Calu3 (cell line): ENCODE measurements around the gene TMEM9B. TPM values are rescaled to one million over a fixed set of nuclear protein-coding genes. Genes with fewer than 3 reads are reported as not detected.

ENCODE experiments used
- BruUV-seq: library from RNA; stranded (reverse); fragments of 400-500 nt; replicated peaks from 2 replicates; lab custom pipeline; 2021; lab: Mats Ljungman, UMichigan
- CTCF ChIA-PET: fragments of 300-600 bp; sonication (Branson Sonifier 250); formaldehyde crosslinking; loops from one replicate; lab custom pipeline; 2022; ENCODE audit warnings: antibody characterized with exemption; lab: Charles Lee
- DNase-seq: peaks from one replicate; pipeline ENCODE4 v3.0.0; 2022
- H3K27ac Mint-ChIP-seq: one replicate; pipeline ENCODE4 v1.8.0; 2022; ENCODE audit warnings: mixed read lengths; ENCODE audit not compliant: unreplicated experiment
- H3K27me3 Mint-ChIP-seq: one replicate; pipeline ENCODE4 v1.8.0; 2022; ENCODE audit warnings: mixed read lengths; ENCODE audit not compliant: unreplicated experiment
- H3K36me3 Mint-ChIP-seq: one replicate; pipeline ENCODE4 v1.8.0; 2022; ENCODE audit warnings: mild to moderate bottlenecking, moderate library complexity, mixed read lengths; ENCODE audit not compliant: insufficient read depth, unreplicated experiment
- H3K4me1 Mint-ChIP-seq: one replicate; pipeline ENCODE4 v1.8.0; 2022; ENCODE audit warnings: mild to moderate bottlenecking, low read depth, mixed read lengths; ENCODE audit not compliant: unreplicated experiment
- H3K4me3 Mint-ChIP-seq: one replicate; pipeline ENCODE4 v1.8.0; 2022; ENCODE audit warnings: mild to moderate bottlenecking, low read depth, moderate library complexity, mixed read lengths; ENCODE audit not compliant: unreplicated experiment
- H3K9me3 Mint-ChIP-seq: one replicate; pipeline ENCODE4 v1.8.0; 2022; ENCODE audit warnings: low read depth, mixed read lengths; ENCODE audit not compliant: unreplicated experiment
- intact Hi-C: fragments of 100-400 bp; cut with micrococcal nuclease; formaldehyde crosslinking; loops from one replicate; pipeline ENCODE4 v1.10.0; 2022; ENCODE audit not compliant: unreplicated experiment
- total RNA-seq: library from RNA; stranded (reverse); gene quantifications from 2 replicates; pipeline ENCODE4 v1.2.3, GENCODE V29; 2022
- TF ChIP-seq, protein P1 (sequence below): fragments of 200-600 bp; IDR thresholded peaks from one replicate; pipeline ENCODE4 v1.8.0; 2022; ENCODE audit warnings: antibody characterized with exemption; ENCODE audit not compliant: unreplicated experiment

TMEM9B gene
- total RNA-seq, 1 experiment from 2014 or later, result 31.5 TPM

DNA sequence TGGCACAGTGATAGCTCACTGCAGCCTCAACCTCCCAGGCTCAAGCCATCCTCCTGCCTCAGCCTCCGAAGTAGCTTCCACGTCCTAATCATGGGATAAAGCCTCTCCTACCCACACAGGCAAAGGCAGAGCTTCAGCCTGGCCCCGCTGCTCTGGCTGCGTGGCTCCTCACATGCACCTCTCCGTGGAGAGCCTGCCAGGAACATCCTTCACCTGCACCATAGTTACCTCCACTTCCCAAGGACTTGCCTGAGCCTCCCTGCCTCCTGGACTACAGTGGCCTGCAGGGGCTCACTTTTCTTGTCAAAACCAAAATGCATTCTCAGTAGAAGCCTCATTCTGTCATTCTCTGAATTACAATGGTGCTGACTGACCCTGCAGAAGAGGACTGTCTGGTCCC lies 38.0 kb downstream of the TMEM9B start:
- Mint-ChIP-seq H3K36me3 (no peaks in the 10 kb centered on the region), H3K4me1 (no peaks in the 10 kb centered on the region), H3K27me3 (peaks cover 11% of the 10 kb centered on the region), H3K9me3 (no peaks in the 10 kb centered on the region), H3K27ac (no peak overlapping the region), H3K4me3 (no peak overlapping the region)
- no peak for DNase-seq
- CTCF ChIA-PET, result interaction anchor here (1.2 kb wide), 1 partner anchor 34 kb away, joined by 3 read pairs; no protein-coding TSS in a partner anchor
- intact Hi-C loops, result no loop called here
- BruUV-seq, result no TSS peak
- TF ChIP-seq, protein P1, sequence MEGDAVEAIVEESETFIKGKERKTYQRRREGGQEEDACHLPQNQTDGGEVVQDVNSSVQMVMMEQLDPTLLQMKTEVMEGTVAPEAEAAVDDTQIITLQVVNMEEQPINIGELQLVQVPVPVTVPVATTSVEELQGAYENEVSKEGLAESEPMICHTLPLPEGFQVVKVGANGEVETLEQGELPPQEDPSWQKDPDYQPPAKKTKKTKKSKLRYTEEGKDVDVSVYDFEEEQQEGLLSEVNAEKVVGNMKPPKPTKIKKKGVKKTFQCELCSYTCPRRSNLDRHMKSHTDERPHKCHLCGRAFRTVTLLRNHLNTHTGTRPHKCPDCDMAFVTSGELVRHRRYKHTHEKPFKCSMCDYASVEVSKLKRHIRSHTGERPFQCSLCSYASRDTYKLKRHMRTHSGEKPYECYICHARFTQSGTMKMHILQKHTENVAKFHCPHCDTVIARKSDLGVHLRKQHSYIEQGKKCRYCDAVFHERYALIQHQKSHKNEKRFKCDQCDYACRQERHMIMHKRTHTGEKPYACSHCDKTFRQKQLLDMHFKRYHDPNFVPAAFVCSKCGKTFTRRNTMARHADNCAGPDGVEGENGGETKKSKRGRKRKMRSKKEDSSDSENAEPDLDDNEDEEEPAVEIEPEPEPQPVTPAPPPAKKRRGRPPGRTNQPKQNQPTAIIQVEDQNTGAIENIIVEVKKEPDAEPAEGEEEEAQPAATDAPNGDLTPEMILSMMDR, result no peak

DNA sequence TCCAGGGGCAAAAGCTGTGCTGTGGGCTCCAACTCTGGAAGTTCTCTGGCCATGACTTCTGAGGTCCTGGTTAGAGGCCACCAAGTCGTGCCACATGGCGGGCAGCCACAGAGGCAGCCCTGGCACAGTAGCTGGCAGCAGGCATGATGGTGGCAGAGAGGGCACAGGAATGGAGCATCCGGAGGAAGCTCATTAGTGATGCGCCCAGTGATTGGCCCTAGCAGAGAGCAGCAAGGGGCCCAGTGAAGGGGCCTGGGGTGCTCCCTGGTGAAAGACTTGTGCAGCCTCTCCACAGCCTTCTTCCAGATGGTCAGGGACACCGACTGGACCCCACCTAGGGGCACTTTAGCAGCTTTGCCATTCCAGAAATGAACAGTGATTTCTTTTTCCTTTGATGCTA lies 38.5 kb downstream of the TMEM9B start:
- Mint-ChIP-seq H3K27ac (no peak overlapping the region), H3K9me3 (no peaks in the 10 kb centered on the region), H3K4me1 (no peaks in the 10 kb centered on the region), H3K36me3 (no peaks in the 10 kb centered on the region), H3K27me3 (peaks cover 11% of the 10 kb centered on the region), H3K4me3 (no peak overlapping the region)
- DNase-seq, result no peak
- TF ChIP-seq, protein P1, result no peak
- intact Hi-C loops, result no loop called here
- CTCF ChIA-PET, result interaction anchor here (0.6 kb wide), 1 partner anchor 421 kb away, joined by 4 read pairs; no protein-coding TSS in a partner anchor
- BruUV-seq, result no TSS peak

DNA sequence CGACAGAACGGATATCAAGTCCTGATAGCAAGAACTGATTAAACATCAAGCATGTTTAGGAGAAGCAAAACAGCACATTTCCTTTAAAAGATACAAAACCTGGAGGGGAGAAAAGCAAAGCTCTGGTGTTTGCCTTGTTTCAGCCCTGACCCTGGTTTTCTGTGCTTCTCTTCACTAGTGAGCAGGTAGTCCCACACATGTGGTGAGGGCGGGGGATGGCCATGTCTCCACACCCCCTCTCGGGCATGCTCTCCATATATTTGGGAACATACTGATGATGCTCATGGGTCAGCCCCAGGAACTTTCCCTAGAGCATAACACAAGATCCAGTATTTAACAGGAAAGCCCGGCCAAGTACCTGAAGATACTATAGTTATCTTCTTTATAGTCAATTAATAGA lies 41.6 kb downstream of the TMEM9B start:
- CTCF ChIA-PET, result interaction anchor here (1.1 kb wide), 1 partner anchor 11 kb away, joined by 7 read pairs; no protein-coding TSS in a partner anchor
- Mint-ChIP-seq H3K4me3 (no peak overlapping the region), H3K27me3 (no peaks in the 10 kb centered on the region), H3K36me3 (no peaks in the 10 kb centered on the region), H3K27ac (no peak overlapping the region), H3K9me3 (no peaks in the 10 kb centered on the region), H3K4me1 (no peaks in the 10 kb centered on the region)
- intact Hi-C loops, result no loop called here
- BruUV-seq, result no TSS peak
- DNase-seq, result no peak
- TF ChIP-seq, protein P1, result no peak

DNA sequence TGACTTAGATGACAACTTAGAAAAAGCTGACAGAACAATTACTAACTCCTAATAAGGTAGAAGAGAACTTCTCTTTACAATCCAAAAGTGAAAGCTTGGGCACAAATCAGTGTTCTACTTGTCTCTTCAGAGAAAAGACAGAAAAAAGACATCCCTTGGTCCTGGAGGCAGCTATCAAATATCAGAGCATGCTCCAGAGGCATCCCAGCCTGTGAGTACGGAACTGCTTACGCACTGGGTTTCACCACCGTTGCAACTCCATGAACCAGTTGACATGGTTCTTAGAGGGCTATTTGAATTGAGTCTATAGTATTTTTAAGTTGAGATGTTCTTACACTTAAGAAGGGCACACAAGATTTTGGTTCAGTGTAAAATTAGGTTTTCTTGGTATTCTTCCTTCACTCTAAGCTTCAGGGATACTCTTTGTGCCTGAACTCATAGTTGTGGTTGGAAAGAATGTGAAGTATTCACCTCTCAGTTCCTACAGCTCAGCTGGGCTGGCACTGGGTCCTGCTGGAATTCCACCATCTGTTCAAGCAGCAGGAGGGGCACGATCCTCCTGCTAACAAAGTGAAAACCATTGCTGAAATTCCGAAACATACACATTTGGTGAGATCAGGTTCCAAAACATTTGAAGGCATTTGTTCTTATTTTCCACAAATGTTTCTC lies 47.0 kb downstream of the TMEM9B start:
- Mint-ChIP-seq H3K36me3 (peaks cover 10% of the 10 kb centered on the region), H3K9me3 (no peaks in the 10 kb centered on the region), H3K27ac (no peak overlapping the region), H3K27me3 (no peaks in the 10 kb centered on the region), H3K4me1 (no peaks in the 10 kb centered on the region), H3K4me3 (no peak overlapping the region)
- intact Hi-C loops, result no loop called here
- no peak for DNase-seq
- TF ChIP-seq, protein P1, result no peak
- no TSS peak for BruUV-seq
- CTCF ChIA-PET, result no interaction called here
